Dendritic cell treated with granulocyte-macrophage colony-stimulating factor and Interleukin-4, amounts not matched to agents 40 ng/mL and 50 ng/mL, for 4 days (primary cell): ENCODE measurements around the gene COL4A6.
"Not testable (repeated sequence)": the region's sequence is repeated elsewhere in the genome, so short reads cannot be mapped to it uniquely, and the experiment has no call there.

Source experiments
- H3K27ac Mint-ChIP-seq: one replicate; pipeline ENCODE4 v1.8.0; 2022; ENCODE audit warnings: mild to moderate bottlenecking, mixed read lengths
- H3K27me3 Mint-ChIP-seq: one replicate; pipeline ENCODE4 v1.8.0; 2022; ENCODE audit warnings: mild to moderate bottlenecking, mixed read lengths
- H3K36me3 Mint-ChIP-seq: one replicate; pipeline ENCODE4 v1.8.0; 2022; ENCODE audit warnings: low read depth, mixed read lengths
- H3K4me1 Mint-ChIP-seq: one replicate; pipeline ENCODE4 v1.8.0; 2022; ENCODE audit warnings: low read depth, mixed read lengths
- H3K4me3 Mint-ChIP-seq: one replicate; pipeline ENCODE4 v1.8.0; 2022; ENCODE audit warnings: mild to moderate bottlenecking, moderate library complexity, mixed read lengths
- H3K9me3 Mint-ChIP-seq: one replicate; pipeline ENCODE4 v1.8.0; 2022; ENCODE audit warnings: mixed read lengths
- intact Hi-C: fragments of 100-400 bp; cut with micrococcal nuclease; formaldehyde crosslinking; loops from one replicate; pipeline ENCODE4 v1.15.0; 2022

The COL4A6 gene

GRCh38 chrX:108435261-108435660, 3.0 kb downstream of the COL4A6 start:
- intact Hi-C loops, result no loop called here
- Mint-ChIP-seq H3K9me3 (no peaks in the 10 kb centered on the region), H3K27ac (no peak overlapping the region), H3K27me3 (peaks cover 23% of the 10 kb centered on the region), H3K4me1 (peaks cover 9% of the 10 kb centered on the region), H3K36me3 (no peaks in the 10 kb centered on the region), H3K4me3 (no peak overlapping the region)

- H3K9me3 Mint-ChIP-seq, result no peaks in the 10 kb centered on the region
- intact Hi-C loops, result no loop called here
Observed at GRCh38 chrX:108426262-108426661, 12.0 kb downstream of the COL4A6 start.

GRCh38 chrX:108420481-108420880, 17.7 kb downstream of the COL4A6 start:
- H3K36me3 Mint-ChIP-seq, result no peaks in the 10 kb centered on the region
- H3K27me3 Mint-ChIP-seq, result no peaks in the 10 kb centered on the region
- H3K27ac Mint-ChIP-seq, result no peak overlapping the region
- H3K4me3 Mint-ChIP-seq, result no peak overlapping the region
- H3K4me1 Mint-ChIP-seq, result no peaks in the 10 kb centered on the region
- intact Hi-C loops, result no loop called here
- H3K9me3 Mint-ChIP-seq, result no peaks in the 10 kb centered on the region

More at GRCh38 chrX:108426262-108426661, 12.0 kb downstream of the COL4A6 start:
- no peaks in the 10 kb centered on the region for H3K4me1 Mint-ChIP-seq
- H3K27me3 Mint-ChIP-seq, result no peaks in the 10 kb centered on the region
- no peaks in the 10 kb centered on the region for H3K36me3 Mint-ChIP-seq
- no peak overlapping the region for H3K27ac Mint-ChIP-seq
- no peak overlapping the region for H3K4me3 Mint-ChIP-seq

GRCh38 chrX:108419401-108419800, 18.8 kb downstream of the COL4A6 start:
- Mint-ChIP-seq H3K27me3 (no peaks in the 10 kb centered on the region), H3K9me3 (no peaks in the 10 kb centered on the region), H3K4me1 (no peaks in the 10 kb centered on the region), H3K4me3 (no peak overlapping the region), H3K36me3 (no peaks in the 10 kb centered on the region), H3K27ac (no peak overlapping the region)
- intact Hi-C loops, result no loop called here

- Mint-ChIP-seq H3K27me3 (no peaks in the 10 kb centered on the region), H3K4me1 (no peaks in the 10 kb centered on the region), H3K27ac (no peak overlapping the region), H3K36me3 (no peaks in the 10 kb centered on the region), H3K9me3 (no peaks in the 10 kb centered on the region), H3K4me3 (no peak overlapping the region)
- intact Hi-C loops, result no loop called here
Observed at GRCh38 chrX:108417257-108417656, 21.0 kb downstream of the COL4A6 start.

GRCh38 chrX:108415891-108416290, 22.3 kb downstream of the COL4A6 start:
- no peaks in the 10 kb centered on the region for H3K36me3 Mint-ChIP-seq
- no peak overlapping the region for H3K4me3 Mint-ChIP-seq
- H3K27ac Mint-ChIP-seq, result no peak overlapping the region
- H3K9me3 Mint-ChIP-seq, result no peaks in the 10 kb centered on the region
- intact Hi-C loops, result no loop called here
- no peaks in the 10 kb centered on the region for H3K4me1 Mint-ChIP-seq
- no peaks in the 10 kb centered on the region for H3K27me3 Mint-ChIP-seq

GRCh38 chrX:108415146-108415545, 23.1 kb downstream of the COL4A6 start:
- intact Hi-C loops, result no loop called here
- H3K4me3 Mint-ChIP-seq, result no peak overlapping the region
- H3K9me3 Mint-ChIP-seq, result no peaks in the 10 kb centered on the region
- no peak overlapping the region for H3K27ac Mint-ChIP-seq
- H3K27me3 Mint-ChIP-seq, result no peaks in the 10 kb centered on the region
- H3K4me1 Mint-ChIP-seq, result no peaks in the 10 kb centered on the region
- H3K36me3 Mint-ChIP-seq, result no peaks in the 10 kb centered on the region

- H3K27ac Mint-ChIP-seq, result no peak overlapping the region
- intact Hi-C loops, result no loop called here
- H3K27me3 Mint-ChIP-seq, result no peaks in the 10 kb centered on the region
- H3K4me3 Mint-ChIP-seq, result no peak overlapping the region
- H3K36me3 Mint-ChIP-seq, result no peaks in the 10 kb centered on the region
- H3K9me3 Mint-ChIP-seq, result no peaks in the 10 kb centered on the region
- no peaks in the 10 kb centered on the region for H3K4me1 Mint-ChIP-seq
Observed at GRCh38 chrX:108412783-108413182, 25.4 kb downstream of the COL4A6 start.

- Mint-ChIP-seq H3K27me3 (no peaks in the 10 kb centered on the region), H3K36me3 (no peaks in the 10 kb centered on the region), H3K4me3 (no peak overlapping the region), H3K4me1 (no peaks in the 10 kb centered on the region), H3K27ac (no peak overlapping the region), H3K9me3 (no peaks in the 10 kb centered on the region)
- intact Hi-C loops, result no loop called here
Observed at GRCh38 chrX:108399418-108400165, 38.6 kb downstream of the COL4A6 start.

GRCh38 chrX:108397627-108398391, 40.4 kb downstream of the COL4A6 start:
- intact Hi-C loops, result no loop called here
- Mint-ChIP-seq H3K36me3 (no peaks in the 10 kb centered on the region), H3K27ac (no peak overlapping the region), H3K4me3 (no peak overlapping the region), H3K9me3 (no peaks in the 10 kb centered on the region), H3K4me1 (no peaks in the 10 kb centered on the region), H3K27me3 (no peaks in the 10 kb centered on the region)

GRCh38 chrX:108396986-108397385, 41.2 kb downstream of the COL4A6 start:
- Mint-ChIP-seq H3K4me3 (no peak overlapping the region), H3K27me3 (no peaks in the 10 kb centered on the region)

GRCh38 chrX:108396188-108396891, 41.9 kb downstream of the COL4A6 start:
- H3K4me1 Mint-ChIP-seq, result no peaks in the 10 kb centered on the region
- no peak overlapping the region for H3K4me3 Mint-ChIP-seq
- H3K27ac Mint-ChIP-seq, result no peak overlapping the region
- intact Hi-C loops, result no loop called here
- no peaks in the 10 kb centered on the region for H3K36me3 Mint-ChIP-seq
- no peaks in the 10 kb centered on the region for H3K9me3 Mint-ChIP-seq
- H3K27me3 Mint-ChIP-seq, result no peaks in the 10 kb centered on the region

More at GRCh38 chrX:108396986-108397385, 41.2 kb downstream of the COL4A6 start:
- Mint-ChIP-seq H3K36me3 (no peaks in the 10 kb centered on the region), H3K27ac (no peak overlapping the region), H3K4me1 (no peaks in the 10 kb centered on the region), H3K9me3 (no peaks in the 10 kb centered on the region)
- intact Hi-C loops, result no loop called here

GRCh38 chrX:108390976-108391717, 47.1 kb downstream of the COL4A6 start:
- H3K9me3 Mint-ChIP-seq, H3K36me3 Mint-ChIP-seq, H3K27ac Mint-ChIP-seq, intact Hi-C loops, H3K4me3 Mint-ChIP-seq, H3K4me1 Mint-ChIP-seq, H3K27me3 Mint-ChIP-seq: not testable (repeated sequence)

- Mint-ChIP-seq H3K36me3 (no peaks in the 10 kb centered on the region), H3K4me1 (no peaks in the 10 kb centered on the region), H3K9me3 (no peaks in the 10 kb centered on the region), H3K27ac (no peak overlapping the region), H3K27me3 (no peaks in the 10 kb centered on the region), H3K4me3 (no peak overlapping the region)
- intact Hi-C loops, result no loop called here
Observed at GRCh38 chrX:108384783-108385182, 53.4 kb downstream of the COL4A6 start.
